NCI-H460 (cell line): ENCODE data around the gene CUBN. TPM values are rescaled to one million over a fixed set of nuclear protein-coding genes. Genes with fewer than 3 reads are reported as not detected.

Experiments
- DNase-seq: peaks from one replicate; pipeline ENCODE4 v3.0.0-alpha.2; 2016; ENCODE audit warnings: low read depth; ENCODE audit errors: extremely low read depth
- total RNA-seq: library from RNA; depleted of rRNA; stranded (reverse); fragments of >200 nt; shearing (Covaris generic); gene quantifications from 2 replicates; pipeline ENCODE4 v1.2.3, GENCODE V29; 2014

The CUBN gene
- total RNA-seq, 1 experiment from 2014 or later: 0.67 TPM

GRCh38 chr10:17049195-17049594 is 80.4 kb downstream of the CUBN start:
- no peak for DNase-seq

DNA sequence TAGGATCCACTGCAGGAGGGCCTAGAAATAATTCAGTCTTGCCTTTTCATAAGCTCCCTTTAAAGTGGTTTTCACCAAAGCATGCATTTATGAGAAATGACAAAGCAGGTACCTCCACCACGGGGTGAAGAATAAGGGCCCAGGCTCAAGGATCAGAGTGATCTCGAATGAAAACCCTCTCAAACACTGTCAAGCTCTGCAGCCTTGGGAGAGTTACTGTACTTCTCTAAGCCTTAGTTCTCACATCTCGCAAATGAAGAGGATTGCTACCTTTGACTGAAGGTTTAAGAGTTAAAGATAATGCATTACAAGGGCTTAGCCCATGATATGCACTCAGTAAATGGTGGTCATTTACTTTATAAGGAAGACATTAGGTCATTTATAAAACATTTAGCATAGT is 81.7 kb downstream of the CUBN start:
- no peak for DNase-seq

GRCh38 chr10:17046989-17047388 is 82.6 kb downstream of the CUBN start:
- no peak for DNase-seq

DNA sequence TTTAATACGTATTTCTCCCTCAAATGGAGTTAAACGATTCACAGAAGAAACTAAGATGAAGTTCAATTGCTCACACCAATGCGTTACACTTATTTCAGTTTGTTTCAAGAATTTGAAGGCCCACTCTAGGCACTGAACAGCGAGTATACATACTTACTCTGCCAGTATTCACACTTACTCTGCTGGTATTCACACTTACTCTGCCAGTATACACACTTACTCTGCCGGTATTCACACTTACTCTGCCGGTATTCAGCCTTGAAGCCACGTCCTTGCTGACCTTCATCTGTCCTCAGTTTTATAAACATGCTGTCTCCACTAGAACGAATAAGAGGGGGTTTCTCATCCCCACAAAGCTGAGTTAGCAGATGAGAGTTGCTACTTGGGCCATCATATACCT is 86.0 kb downstream of the CUBN start:
- DNase-seq: no peak

DNA sequence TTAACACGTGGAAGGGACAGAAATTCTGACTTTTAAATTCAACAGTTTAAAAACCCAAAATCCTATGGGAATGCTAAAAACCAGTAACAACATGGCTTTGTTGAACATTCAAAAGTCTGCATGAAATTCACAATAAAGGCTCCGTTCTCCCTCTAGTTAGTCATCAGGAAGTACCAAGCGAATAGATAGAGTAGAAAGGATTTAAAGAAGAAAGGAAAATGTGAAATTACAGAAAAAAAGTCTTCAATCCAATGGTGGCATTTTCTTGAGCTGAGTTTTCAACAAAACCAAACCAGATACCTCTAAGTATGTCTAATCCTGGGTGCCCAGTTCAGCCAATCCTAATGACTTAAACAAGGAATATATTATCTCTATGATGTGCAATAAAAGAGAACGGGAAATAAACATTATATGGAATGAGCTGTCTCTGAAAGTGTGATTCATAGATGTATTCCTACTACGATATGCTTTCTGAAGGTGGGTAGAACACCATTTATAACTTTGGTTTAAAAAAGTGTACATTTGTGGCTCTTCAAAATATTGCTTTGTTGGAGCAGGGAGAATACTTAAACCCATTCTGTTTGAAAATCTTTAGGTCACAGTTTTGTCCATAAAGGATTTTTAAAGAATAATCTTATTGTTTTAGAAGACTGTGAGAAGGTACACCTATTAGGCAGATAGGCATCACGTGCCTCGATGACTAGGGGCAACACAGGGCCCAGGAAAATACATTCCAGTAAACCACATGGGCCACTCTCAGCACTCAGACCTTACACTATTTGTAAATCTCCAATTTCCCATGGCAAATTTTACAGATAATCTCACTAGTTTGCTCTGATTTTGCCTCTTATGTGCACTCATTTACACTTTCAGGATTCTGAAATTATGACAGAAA is 87.7 kb downstream of the CUBN start:
- DNase-seq: no peak

DNA sequence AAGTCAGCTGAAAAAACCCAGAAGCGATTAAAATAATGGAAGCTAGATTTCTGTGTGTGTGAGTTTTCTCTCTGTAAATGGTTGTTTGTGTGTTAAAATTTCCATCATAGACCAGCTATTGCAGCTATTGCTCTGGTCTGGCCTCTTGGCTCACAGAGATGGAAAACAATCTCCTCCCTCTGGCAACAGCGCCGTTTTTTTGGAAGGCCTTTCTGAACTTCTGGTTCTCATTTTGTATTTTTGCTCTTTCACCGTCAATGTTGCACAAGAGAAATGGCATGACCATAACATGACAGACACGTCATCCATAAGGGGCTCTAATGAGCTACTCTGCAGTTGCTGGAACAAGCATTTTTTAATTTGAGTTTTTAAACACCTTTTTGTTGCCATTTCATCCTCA is 91.0 kb downstream of the CUBN start:
- DNase-seq: no peak

DNA sequence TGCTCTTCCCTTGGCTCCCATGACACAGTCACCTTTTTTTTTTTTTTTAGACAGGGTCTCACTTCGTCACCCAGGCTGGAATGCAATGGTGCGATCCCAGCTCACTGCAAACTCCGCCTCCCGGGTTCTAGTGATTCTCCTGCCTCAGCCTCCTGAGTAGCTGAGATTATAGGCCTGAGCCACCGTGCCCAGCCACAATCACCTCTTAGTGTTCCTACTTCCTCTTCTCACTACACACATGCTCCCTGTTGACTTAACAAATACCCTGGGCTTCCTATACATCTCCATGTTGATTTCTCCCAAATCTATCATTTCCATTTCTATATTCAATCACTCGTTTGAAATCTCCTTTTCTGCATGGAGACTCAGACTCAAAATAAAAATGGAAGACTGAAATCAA is 91.7 kb downstream of the CUBN start:
- DNase-seq: no peak

- no peak for DNase-seq
Observed at GRCh38 chr10:17035446-17035845, 94.2 kb downstream of the CUBN start.

- no peak for DNase-seq
Observed at GRCh38 chr10:17033529-17034260, 95.9 kb downstream of the CUBN start.

GRCh38 chr10:17031637-17032635 is 97.7 kb downstream of the CUBN start:
- no peak for DNase-seq

DNA sequence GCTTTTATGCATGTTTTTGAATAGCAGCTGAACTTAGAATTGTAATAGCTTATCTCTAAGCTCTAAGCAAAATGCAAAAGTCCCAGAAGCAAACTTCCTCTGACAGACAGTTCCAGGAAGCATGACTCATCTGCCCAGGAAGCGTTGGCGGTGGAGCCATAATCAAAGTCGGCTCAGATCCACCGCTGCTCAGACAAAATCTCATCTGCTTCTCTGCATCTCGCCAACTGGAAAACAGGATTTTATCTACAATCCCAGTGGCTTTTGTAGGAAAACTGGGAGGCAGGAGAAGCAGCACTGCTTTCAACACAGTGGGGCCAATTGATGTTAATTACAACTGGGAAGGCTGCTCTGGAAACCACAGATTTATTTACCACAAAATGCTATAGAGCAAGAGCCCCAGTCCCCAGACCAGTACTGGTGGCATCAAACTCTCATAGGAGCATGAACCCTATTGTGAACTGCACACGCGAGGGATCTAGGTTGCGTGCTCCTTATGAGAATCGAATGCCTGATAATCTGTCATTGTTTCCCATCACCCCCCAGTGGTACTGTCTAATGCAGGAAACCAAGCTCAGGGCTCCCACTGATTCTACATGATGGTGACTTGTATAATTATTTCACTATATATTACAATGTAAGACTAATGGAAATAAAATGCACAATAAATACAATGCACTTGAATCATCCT is 99.9 kb downstream of the CUBN start:
- peak; percentile 46 for DNase-seq

GRCh38 chr10:17029239-17029580 is 100.4 kb downstream of the CUBN start:
- no peak for DNase-seq

GRCh38 chr10:17028798-17029197 is 100.8 kb downstream of the CUBN start:
- no peak for DNase-seq

DNA sequence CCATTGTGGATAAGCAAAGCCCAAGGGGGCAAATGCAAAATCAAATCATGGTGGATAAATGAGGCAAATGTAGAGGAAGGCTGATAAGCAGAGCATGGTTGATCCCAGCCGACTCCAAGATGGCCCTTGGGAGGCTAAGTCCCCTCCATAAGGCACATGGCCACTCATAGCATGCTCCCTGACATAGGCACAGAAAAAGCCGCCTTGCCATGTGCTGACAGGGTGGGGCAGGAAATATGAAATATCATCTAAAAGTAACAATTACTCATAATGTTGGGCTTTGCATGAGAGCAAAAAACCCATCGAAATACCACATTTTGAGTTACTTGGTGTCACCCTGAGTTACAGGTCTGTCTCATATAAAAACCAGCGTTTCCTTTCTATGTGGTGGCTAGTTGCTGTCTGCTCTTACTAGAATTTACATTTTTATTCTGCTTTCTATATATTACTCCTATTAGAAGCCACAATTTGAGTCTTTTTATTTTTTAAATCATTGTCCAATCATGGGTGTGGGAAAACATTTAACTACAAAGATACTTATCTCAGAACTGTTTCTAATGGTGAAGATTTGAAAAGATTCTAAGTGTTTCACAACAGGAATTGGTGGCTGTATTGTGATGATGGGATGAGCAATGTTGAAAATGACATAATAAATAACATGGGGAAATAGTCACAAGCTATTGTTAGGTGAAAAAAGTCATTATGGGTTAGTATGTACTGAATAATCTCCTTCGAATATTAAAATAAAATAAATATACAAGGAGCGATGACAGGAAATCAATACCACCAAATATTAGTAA is 102.7 kb downstream of the CUBN start:
- peak; percentile 61 for DNase-seq

- peak; percentile 82 for DNase-seq
Observed at GRCh38 chr10:17025444-17026295, 103.9 kb downstream of the CUBN start.

- DNase-seq: no peak
Observed at GRCh38 chr10:17024461-17024860, 105.2 kb downstream of the CUBN start.

- DNase-seq: peak; percentile 75
Observed at GRCh38 chr10:17023386-17024298, 106.0 kb downstream of the CUBN start.
